ENCODE measurements around the gene SHOC2. TPM values are rescaled to one million over a fixed set of nuclear protein-coding genes. Genes with fewer than 3 reads are reported as not detected.

SHOC2 gene
- total and polyA plus RNA-seq, 2 of the 8 experiments (the other 6 are each of a cell fraction or from before 2014, with no cell fraction given) = 7.6 to 28.2 TPM

DNA sequence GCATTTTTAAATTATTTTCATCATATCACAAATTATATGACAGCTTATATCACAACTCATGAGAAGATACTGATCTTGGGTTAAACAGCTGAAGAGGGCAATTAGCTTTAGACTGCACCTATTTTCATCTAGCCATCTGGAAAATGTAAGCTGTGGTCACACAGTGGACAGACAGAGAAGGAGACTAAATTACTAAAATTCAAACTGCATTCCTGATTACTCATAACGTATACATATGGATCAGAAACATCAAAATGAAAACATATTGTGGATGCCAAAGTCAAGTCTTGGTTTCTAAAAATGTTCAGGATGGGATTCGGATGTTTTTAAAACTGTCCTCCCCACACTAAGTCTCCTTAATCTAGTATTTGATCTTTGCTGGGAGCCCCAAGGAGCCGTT, 7.0 kb upstream of the SHOC2 start:
- peaks cover 0 to 3% of the 10 kb centered on the region in 2 experiments; a peak in 2 of 4 replicates for H3K79me2 ChIP-seq (ENCODE audit: control insufficient read depth in 1 of 2, insufficient read depth in 2 of 2, low read length in 2 of 2)
- no peak overlapping the region for H3K18ac ChIP-seq (ENCODE audit: extremely low read depth, low read length)
- no peak overlapping the region for H4K8ac ChIP-seq (ENCODE audit: extremely low read depth, insufficient read depth, low read length)
- DNase-seq (ENCODE audit: low read depth in 1 of 2, low spot score in 2 of 2) (no peak), FAIRE-seq (no peak)
- no peak overlapping the region for H2BK20ac ChIP-seq (ENCODE audit: low read length)
- no peak overlapping the region for H3K27ac ChIP-seq (ENCODE audit: low read depth, low read length)
- H3K4me1 ChIP-seq (replicated peaks in 1 of 4; ENCODE audit: control insufficient read depth in 3 of 4, insufficient read depth in 4 of 4, low read length in 3 of 4) = peaks cover 0 to 5% (median 3%) of the 10 kb centered on the region in 4 experiments; a peak in 4 of 7 replicates
- H3K4me2 ChIP-seq (ENCODE audit: insufficient read depth in 1 of 2, low read depth in 2 of 2, low read length in 2 of 2) = no peak overlapping the region
- no peak overlapping the region for H2BK5ac ChIP-seq (ENCODE audit: low read depth, low read length)
- no peak for TF ChIP-seq POLR2AphosphoS5 (IDR thresholded peaks at IDR 0.05; ENCODE audit: low read depth, low read length)
- no peak overlapping the region for H4K91ac ChIP-seq (replicated peaks; ENCODE audit: insufficient read length, low read length)
- H3K23ac ChIP-seq (ENCODE audit: insufficient read length) = no peak overlapping the region
- no peak overlapping the region for H2AK5ac ChIP-seq (ENCODE audit: low read depth, low read length)
- no peaks in the 10 kb centered on the region for H3K36me3 ChIP-seq (ENCODE audit: control insufficient read depth in 2 of 4, insufficient read depth in 4 of 4, low read length in 3 of 4)
- no peaks in the 10 kb centered on the region for H3K9me3 ChIP-seq (ENCODE audit: insufficient read depth in 2 of 2, low read depth in 1 of 2, low read length in 1 of 2)
- H3K79me1 ChIP-seq (ENCODE audit: low read depth, low read length) = no peaks in the 10 kb centered on the region
- H4K5ac ChIP-seq (ENCODE audit: insufficient read length, low read depth, low read length) = no peak overlapping the region
- ChIA-PET CTCF (ENCODE audit: partially characterized antibody) (interaction anchor here (1.1 to 1.4 kb wide), 2 partner anchors 17 to 109 kb away, joined by 3 to 7 read pairs; no protein-coding TSS in a partner anchor), POLR2A (ENCODE audit: partially characterized antibody) (interaction anchor here (0.6 kb wide), 1 partner anchor 140 kb away, joined by 3 read pairs; no protein-coding TSS in a partner anchor)
- H3K23me2 ChIP-seq (ENCODE audit: low read depth, low read length) = no peaks in the 10 kb centered on the region
- H3K9ac ChIP-seq (replicated peaks in 1 of 4; ENCODE audit: extremely low read depth in 1 of 4, low read depth in 3 of 4, low read length in 3 of 4) = no peak overlapping the region
- no peak overlapping the region for H2BK15ac ChIP-seq (ENCODE audit: low read length)
- no peak overlapping the region for H3K4me3 ChIP-seq (ENCODE audit: extremely low read depth in 1 of 4, insufficient read depth in 2 of 4, low read depth in 3 of 4, low read length in 4 of 4)
- no peak overlapping the region for H3K4ac ChIP-seq (replicated peaks; ENCODE audit: insufficient read length, low read depth, low read length)
- no peak overlapping the region for H2AFZ ChIP-seq (ENCODE audit: low read length)
- no peak overlapping the region for H3K56ac ChIP-seq (replicated peaks; ENCODE audit: insufficient read length, low read depth, low read length)
- H3K14ac ChIP-seq (ENCODE audit: insufficient read length) = no peak overlapping the region
- WGBS, 2 experiments (ENCODE audit: extremely low coverage in 1 of 2, insufficient coverage in 1 of 2, insufficient read length in 1 of 2, insufficient replicate concordance in 2 of 2, low coverage in 1 of 2, low lambda C conversion rate in 2 of 2, missing lambda C conversion rate in 1 of 2) = 89% methylated on average over 3 of the region's 3 CpGs; no CpG with 5 or more reads in 1 of the 2 experiments
- H2BK12ac ChIP-seq (ENCODE audit: low read depth, low read length) = no peak overlapping the region
- H2BK120ac ChIP-seq (replicated peaks; ENCODE audit: low read depth, low read length) = no peak overlapping the region
- H3K27me3 ChIP-seq (replicated peaks in 1 of 4; ENCODE audit: control insufficient read depth in 3 of 4, extremely low read depth in 1 of 4, insufficient read depth in 3 of 4, low read length in 3 of 4) = no peaks in the 10 kb centered on the region
- peaks cover 0 to 2% of the 10 kb centered on the region in 2 experiments for H4K20me1 ChIP-seq (replicated peaks in 1 of 2; ENCODE audit: control insufficient read depth in 1 of 2, insufficient read depth in 2 of 2, low read length in 2 of 2)

Data from H1 (cell line).